Fibroblast of the aortic adventitia (primary cell): Measurements from ENCODE around the gene FMNL2. TPM values are rescaled to one million over a fixed set of nuclear protein-coding genes. Genes with fewer than 3 reads are reported as not detected.

Source experiments
- DNase-seq: peaks from one replicate; pipeline ENCODE4 v3.0.0-alpha.2; 2010; ENCODE audit warnings: low read depth
- H3K4me3 ChIP-seq: 2 replicates; pipeline ENCODE4 v1.5.1; 2011; ENCODE audit warnings: low read depth, mild to moderate bottlenecking, control low read depth, low read length, moderate library complexity
- total RNA-seq: library from RNA; depleted of rRNA; stranded (reverse); fragments of >200 nt; gene quantifications from 2 replicates; pipeline ENCODE4 v1.2.3, GENCODE V29; 2012; ENCODE audit warnings: low replicate concordance
- TF ChIP-seq, protein P1 (sequence below): IDR thresholded peaks from 2 replicates; pipeline ENCODE4 v1.5.1; 2011; ENCODE audit warnings: mild to moderate bottlenecking, low read length, control low read depth, inconsistent platforms; ENCODE audit not compliant: insufficient read depth

The FMNL2 gene
- total RNA-seq, 1 donor, result 23.6 TPM

DNA sequence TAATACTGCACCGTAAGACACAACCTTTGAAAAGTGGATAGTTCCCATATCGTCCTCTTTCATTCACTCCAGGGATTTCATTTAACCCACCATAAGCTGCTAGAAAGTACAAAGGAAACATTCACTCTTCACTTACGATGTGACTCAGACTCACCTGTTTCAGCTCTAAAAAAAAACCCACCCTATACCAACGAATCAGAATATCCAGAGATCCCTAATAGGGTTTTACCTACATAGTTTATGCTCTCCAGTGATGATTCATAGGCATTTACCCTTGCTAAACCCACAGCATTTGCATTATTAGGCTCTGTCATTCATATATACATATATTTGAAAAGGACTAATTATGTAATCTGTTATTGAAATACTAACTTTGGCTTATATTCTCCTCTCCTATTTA, 322.1 kb downstream of the FMNL2 start:
- TF ChIP-seq, protein P1, sequence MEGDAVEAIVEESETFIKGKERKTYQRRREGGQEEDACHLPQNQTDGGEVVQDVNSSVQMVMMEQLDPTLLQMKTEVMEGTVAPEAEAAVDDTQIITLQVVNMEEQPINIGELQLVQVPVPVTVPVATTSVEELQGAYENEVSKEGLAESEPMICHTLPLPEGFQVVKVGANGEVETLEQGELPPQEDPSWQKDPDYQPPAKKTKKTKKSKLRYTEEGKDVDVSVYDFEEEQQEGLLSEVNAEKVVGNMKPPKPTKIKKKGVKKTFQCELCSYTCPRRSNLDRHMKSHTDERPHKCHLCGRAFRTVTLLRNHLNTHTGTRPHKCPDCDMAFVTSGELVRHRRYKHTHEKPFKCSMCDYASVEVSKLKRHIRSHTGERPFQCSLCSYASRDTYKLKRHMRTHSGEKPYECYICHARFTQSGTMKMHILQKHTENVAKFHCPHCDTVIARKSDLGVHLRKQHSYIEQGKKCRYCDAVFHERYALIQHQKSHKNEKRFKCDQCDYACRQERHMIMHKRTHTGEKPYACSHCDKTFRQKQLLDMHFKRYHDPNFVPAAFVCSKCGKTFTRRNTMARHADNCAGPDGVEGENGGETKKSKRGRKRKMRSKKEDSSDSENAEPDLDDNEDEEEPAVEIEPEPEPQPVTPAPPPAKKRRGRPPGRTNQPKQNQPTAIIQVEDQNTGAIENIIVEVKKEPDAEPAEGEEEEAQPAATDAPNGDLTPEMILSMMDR, result no peak
- no peak overlapping the region for H3K4me3 ChIP-seq
- no peak for DNase-seq

DNA sequence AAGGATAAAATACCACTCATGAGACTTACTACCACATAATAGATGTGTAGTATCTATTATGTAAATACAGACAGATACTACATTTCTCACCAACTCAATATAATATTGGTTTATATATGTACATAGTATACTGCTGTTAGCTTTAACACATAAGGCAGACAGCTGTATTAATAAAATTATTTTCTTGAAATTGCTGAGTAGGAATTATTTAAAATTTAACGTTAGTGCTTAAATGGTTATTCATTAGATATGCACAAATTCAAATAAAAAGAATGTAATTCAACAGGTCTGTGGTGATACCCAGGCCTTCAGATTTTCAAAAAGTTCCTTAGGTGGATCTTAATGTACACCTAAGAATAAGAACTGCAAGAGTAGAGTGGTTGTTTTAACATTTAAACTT, 323.2 kb downstream of the FMNL2 start:
- H3K4me3 ChIP-seq, result no peak overlapping the region
- DNase-seq, result no peak
- TF ChIP-seq, protein P1, result no peak

DNA sequence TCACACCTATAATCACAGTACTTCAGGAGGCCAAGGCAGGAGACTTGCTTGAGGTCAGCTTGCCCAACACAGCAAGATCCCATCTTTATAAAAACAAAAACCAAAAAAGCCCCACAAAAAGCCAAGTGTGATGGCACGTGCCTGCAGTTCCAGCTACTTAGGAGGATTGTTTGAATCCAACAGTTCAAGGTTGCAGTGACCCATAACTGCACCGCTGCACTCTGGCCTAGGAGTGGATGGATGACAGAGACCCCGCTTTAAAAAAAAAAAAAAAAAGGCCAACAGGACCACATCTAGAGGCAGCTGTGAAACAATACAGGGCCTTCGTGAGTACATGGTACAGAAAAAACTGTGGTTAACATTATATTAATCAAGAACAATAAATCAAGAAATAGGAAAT, 326.1 kb downstream of the FMNL2 start:
- TF ChIP-seq, protein P1, result no peak
- no peak for DNase-seq
- H3K4me3 ChIP-seq, result no peak overlapping the region

DNA sequence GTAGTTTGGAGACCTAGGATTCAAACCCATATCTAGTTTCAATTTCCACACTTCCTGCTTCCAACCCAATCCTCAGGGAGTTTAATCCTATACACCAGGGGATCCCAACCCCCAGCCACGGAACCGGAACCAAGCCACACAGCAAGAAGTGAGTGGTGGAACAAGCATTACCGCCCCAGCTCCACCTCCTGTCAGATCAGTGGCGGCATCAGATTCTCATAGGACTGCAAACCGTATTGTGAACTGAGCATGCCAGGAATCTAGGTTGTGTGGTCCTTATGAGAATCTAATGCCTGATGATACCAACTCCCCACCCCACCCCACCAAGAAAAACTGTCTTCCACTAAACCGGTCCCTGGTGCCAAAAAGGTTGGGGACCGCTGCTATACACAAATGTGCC, 329.8 kb downstream of the FMNL2 start:
- no peak for DNase-seq
- TF ChIP-seq, protein P1, result no peak
- no peak overlapping the region for H3K4me3 ChIP-seq

DNA sequence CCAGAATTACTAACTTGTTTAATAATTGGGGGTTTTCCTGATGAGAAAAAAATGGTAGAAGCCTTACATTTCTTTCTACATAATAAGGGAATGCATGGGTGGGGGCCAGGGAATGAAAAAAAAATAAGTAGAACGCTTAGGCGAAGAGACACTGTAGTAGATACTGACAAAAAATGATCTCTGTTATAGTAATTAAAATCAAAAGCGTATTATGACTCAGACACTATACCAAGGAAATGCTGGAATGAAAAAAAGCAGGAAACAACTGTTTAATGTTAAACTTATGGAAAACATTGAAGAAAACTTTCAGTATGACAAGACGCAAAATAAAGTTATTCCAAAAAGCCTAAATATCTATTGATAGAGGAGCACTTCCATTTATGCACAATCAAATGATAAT, 339.4 kb downstream of the FMNL2 start:
- no peak overlapping the region for H3K4me3 ChIP-seq
- no peak for DNase-seq
- TF ChIP-seq, protein P1, result no peak

DNA sequence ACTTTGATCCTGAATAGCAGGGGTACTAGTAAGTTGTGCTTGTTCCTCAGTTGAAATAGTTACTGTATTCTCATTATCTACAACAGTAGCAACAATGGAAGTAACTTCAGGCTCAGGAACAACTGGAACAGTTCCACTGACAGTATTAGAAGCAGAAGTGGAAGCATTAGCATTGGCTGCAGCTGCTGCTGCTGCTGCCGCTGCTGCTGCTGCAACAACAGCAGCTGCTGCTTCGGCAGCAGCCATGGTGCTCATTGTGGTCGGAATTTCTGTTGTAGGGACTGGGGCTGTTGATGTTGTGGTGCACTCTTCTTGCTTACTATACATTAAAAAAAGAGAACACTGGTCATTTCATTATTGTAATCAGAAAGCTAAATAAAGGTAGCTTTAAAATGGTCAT, 341.5 kb downstream of the FMNL2 start:
- TF ChIP-seq, protein P1, result no peak
- DNase-seq, result no peak
- no peak overlapping the region for H3K4me3 ChIP-seq

DNA sequence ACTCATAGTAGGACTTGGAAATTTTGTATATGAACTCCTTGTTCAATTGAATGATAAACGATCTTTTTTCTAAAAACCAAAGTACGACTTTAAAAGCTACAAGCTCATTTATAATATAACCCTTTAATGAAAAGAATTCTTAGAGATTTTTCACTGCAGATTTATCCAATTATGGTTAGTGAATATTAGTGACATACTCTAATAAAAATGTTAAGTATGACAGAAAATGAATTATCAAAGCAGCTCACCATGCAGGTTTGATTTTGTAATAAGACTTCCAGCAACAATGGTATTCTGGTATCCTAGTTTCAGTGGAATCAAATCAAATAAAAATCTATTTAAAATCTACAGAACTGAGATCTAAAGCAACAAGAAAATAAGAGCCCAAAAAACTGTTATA, 343.8 kb downstream of the FMNL2 start:
- TF ChIP-seq, protein P1, result no peak
- DNase-seq, result no peak
- H3K4me3 ChIP-seq, result no peak overlapping the region
